Testis (tissue), 2 donors: Measurements from ENCODE around the gene CALHM1.

Experiments used
- CTCF ChIP-seq, 3 experiments: fragments of 450-650 bp in 2 of 3; fragments of 200-600 bp in 1 of 3; sonication (generic) in 1 of 3; IDR thresholded peaks; one replicate each; pipeline ENCODE4 v1.5.1; 2016 to 2019; ENCODE audit warnings: antibody characterized with exemption in 3 of 3, mild to moderate bottlenecking in 2 of 3, moderate library complexity in 1 of 3
- POLR2A ChIP-seq: fragments of 450-650 bp; IDR thresholded peaks from one replicate; pipeline ENCODE4 v1.6.1; 2017; ENCODE audit warnings: antibody characterized with exemption, mild to moderate bottlenecking, moderate library complexity

- no peak for TF ChIP-seq CTCF (IDR thresholded peaks at IDR 0.05)
- no peak for TF ChIP-seq POLR2A
Measured at GRCh38 chr10:103459615-103460014, 915 bp upstream of the CALHM1 start.
